NCI-H69 (cell line): ENCODE data around the gene MEGF8.

Experiments used
- DNase-seq: peaks from one replicate; lab custom pipeline; 2025; lab: John Stamatoyannopoulos, UW

The MEGF8 gene

GRCh38 chr19:42420055-42420544 is 94.7 kb downstream of the MEGF8 start:
- peak; percentile 46 for DNase-seq

GRCh38 chr19:42421101-42421500 is 95.7 kb downstream of the MEGF8 start:
- DNase-seq = no peak

GRCh38 chr19:42421591-42422031 is 96.2 kb downstream of the MEGF8 start:
- no peak for DNase-seq

GRCh38 chr19:42422092-42422900 is 96.9 kb downstream of the MEGF8 start:
- DNase-seq = peak; percentile 45

GRCh38 chr19:42422901-42423461 is 97.5 kb downstream of the MEGF8 start:
- peak; percentile 82 for DNase-seq

- peak; percentile 97 for DNase-seq
Observed at GRCh38 chr19:42423462-42424344, 98.3 kb downstream of the MEGF8 start.

GRCh38 chr19:42424345-42424707 is 98.9 kb downstream of the MEGF8 start:
- DNase-seq = no peak

GRCh38 chr19:42424712-42425131 is 99.3 kb downstream of the MEGF8 start:
- DNase-seq = peak; percentile 30

- DNase-seq = peak; percentile 92
Observed at GRCh38 chr19:42426643-42427042, 101.2 kb downstream of the MEGF8 start.

- DNase-seq = peak; percentile 22
Observed at GRCh38 chr19:42427313-42427712, 101.9 kb downstream of the MEGF8 start, which contains the start of gene LIPE. Gene LIPE (minus strand): TSS chr19:42427388. CDS start chr19:42427149, 239 bp downstream.
